BLaER1 treated with 17β-estradiol and CSF1 and Interleukin-3, amounts not matched to agents 10 nM and 100 nM (cell line): Measurements from ENCODE around the gene C14orf132.

ENCODE experiments used
- H3K27ac ChIP-seq, 11 experiments: shearing (Covaris generic); formaldehyde crosslinking; 2 replicates each; pipeline ENCODE4 v1.8.1; 2022
- H3K27me3 ChIP-seq, 11 experiments: shearing (Covaris generic); formaldehyde crosslinking; 2 replicates each; pipeline ENCODE4 v1.8.1; 2022
- H3K36me3 ChIP-seq, 11 experiments: shearing (Covaris generic); formaldehyde crosslinking; 2 replicates each; pipeline ENCODE4 v1.8.1; 2022
- H3K4me1 ChIP-seq, 10 experiments: shearing (Covaris generic); formaldehyde crosslinking; 2 replicates each; pipeline ENCODE4 v1.8.1; 2022
- H3K4me2 ChIP-seq, 11 experiments: shearing (Covaris generic); formaldehyde crosslinking; 2 replicates each; pipeline ENCODE4 v1.8.1; 2022
- H3K4me3 ChIP-seq, 10 experiments: shearing (Covaris generic); formaldehyde crosslinking; 2 replicates each; pipeline ENCODE4 v1.8.1; 2022
- H3K9ac ChIP-seq, 11 experiments: shearing (Covaris generic); formaldehyde crosslinking; 2 replicates each; pipeline ENCODE4 v1.8.1; 2022
- H3K9me3 ChIP-seq, 11 experiments: shearing (Covaris generic); formaldehyde crosslinking; replicated peaks in 1 of 11; 2 replicates each; pipeline ENCODE4 v1.8.1; 2022
- H4K20me1 ChIP-seq, 11 experiments: shearing (Covaris generic); formaldehyde crosslinking; 2 replicates each; pipeline ENCODE4 v1.8.1; 2022
- Cebpa-rat ChIP-seq, 11 experiments: shearing (Covaris generic); IDR thresholded peaks; 2 replicates each; pipeline ENCODE4 v1.8.1; 2022

The C14orf132 gene

DNA sequence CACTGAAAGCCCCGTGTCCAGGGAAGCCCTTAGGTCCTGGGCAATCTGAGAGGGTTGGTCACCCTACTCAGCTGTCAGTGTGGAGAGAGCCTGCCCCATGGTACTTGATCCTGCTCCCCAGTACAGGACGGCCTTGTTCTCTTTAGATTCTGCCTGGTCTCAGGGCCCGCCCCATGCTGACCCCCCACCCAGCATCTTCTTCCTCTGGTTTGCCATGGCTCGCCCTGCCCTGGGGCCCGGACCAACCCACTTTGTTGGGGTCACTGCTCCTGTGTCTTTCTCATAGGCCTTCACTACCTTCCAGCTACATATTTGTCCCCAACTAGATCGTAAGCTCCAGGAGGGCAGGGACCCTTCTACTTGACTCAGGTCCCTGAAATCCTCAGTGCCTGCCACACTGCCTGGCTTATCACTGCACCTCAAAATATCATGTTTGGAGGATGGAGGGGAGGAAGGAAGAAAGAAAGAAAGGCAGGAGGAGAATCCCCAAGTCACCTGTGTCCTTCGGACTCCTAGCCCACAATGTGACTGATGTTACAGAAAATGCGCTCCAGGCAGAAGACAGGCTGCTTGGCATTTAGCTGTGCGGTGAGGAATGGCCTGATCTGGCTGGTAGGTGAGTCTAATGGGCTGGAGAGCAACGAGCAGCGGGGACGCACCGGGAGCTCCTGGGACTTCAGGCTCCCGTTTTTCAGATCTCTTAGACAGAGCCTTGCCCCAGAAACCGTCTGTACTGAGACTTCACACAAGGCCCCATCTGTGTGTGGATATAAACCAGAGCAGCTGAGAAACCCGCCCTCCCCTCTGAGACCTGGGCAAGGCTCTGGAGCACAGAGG lies 66.1 kb downstream of the C14orf132 start:
- Histone ChIP-seq H3K9me3 (peaks cover 0 to 4% (median 0%) of the 10 kb centered on the region in 11 experiments; a peak in 1 of 22 replicates), H3K4me3 (no peak overlapping the region), H3K9ac (peak overlapping the region in 4 of 11 experiments; percentile 14 to 60 (median 46); a peak in 5 of 22 replicates), H3K27ac (peak overlapping the region in 7 of 11 experiments; percentile 44 to 80 (median 71); a peak in 12 of 22 replicates), H4K20me1 (no peaks in the 10 kb centered on the region), H3K27me3 (no peaks in the 10 kb centered on the region), H3K4me2 (peak overlapping the region in 10 of 11 experiments; percentile 9 to 69 (median 51); a peak in 17 of 22 replicates), H3K4me1 (peaks cover 7 to 41% (median 22%) of the 10 kb centered on the region in 10 experiments; a peak in 17 of 20 replicates), H3K36me3 (no peaks in the 10 kb centered on the region)
- TF ChIP-seq Cebpa-rat (IDR thresholded peaks at IDR 0.05), result no peak

DNA sequence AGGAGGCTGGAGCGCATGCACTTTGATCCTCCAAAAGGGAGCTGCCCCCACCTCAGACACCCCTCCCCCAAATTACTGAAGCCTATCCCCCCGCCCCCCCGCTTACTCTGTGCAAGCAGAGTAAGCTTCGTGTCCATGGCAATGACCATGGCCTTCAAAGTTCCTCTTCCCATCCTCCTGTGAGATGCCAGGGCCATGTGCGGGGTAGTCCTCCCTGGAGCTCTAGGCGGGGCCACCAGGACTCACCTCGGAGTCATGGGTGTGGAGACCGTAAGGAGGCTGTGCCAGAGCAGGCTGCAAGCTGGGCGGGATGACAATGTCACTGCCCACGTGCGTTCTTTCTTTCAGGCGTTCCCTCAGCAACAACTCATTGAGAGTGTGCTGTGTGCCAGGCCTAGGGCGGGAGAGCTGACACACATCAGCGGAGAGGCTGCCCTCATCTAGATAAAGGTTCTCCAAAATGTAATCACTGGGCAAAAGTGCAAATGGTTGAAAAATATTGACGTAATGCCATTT lies 66.8 kb downstream of the C14orf132 start:
- Histone ChIP-seq H4K20me1 (no peaks in the 10 kb centered on the region), H3K4me1 (peaks cover 7 to 37% (median 19%) of the 10 kb centered on the region in 10 experiments; a peak in 17 of 20 replicates), H3K27ac (peak overlapping the region in 3 of 11 experiments; percentile 71 to 78 (median 73); a peak in 3 of 22 replicates), H3K36me3 (no peaks in the 10 kb centered on the region), H3K4me3 (no peak overlapping the region), H3K9me3 (peaks cover 0 to 4% (median 0%) of the 10 kb centered on the region in 11 experiments; a peak in 1 of 22 replicates), H3K27me3 (no peaks in the 10 kb centered on the region), H3K9ac (no peak overlapping the region; a peak in 1 of 22 replicates), H3K4me2 (no peak overlapping the region; a peak in 1 of 22 replicates)
- no peak for TF ChIP-seq Cebpa-rat (IDR thresholded peaks at IDR 0.05)

DNA sequence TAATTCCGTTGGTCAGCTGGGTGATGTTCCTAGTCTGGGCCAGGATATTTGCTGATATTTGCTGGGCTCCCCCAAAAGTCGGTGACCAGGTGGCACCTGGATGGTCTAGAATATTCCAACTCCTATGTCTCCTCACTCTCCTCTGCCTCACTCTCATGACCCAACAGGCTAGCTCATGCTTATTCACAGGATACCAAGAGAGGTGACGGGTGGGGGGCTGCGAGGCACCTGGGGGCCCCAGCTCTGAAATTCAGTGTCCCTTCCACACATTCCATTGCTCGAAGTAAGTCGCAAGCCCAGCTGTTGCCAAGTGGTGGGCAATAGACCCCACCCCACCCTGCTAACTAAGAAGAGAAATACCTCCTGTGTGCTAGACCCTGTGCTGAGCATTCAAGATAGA lies 67.7 kb downstream of the C14orf132 start:
- Histone ChIP-seq H3K4me1 (peaks cover 6 to 29% (median 16%) of the 10 kb centered on the region in 10 experiments; a peak in 17 of 20 replicates), H3K36me3 (no peaks in the 10 kb centered on the region), H3K4me3 (no peak overlapping the region), H3K9ac (no peak overlapping the region), H3K27me3 (no peaks in the 10 kb centered on the region), H4K20me1 (no peaks in the 10 kb centered on the region), H3K9me3 (peaks cover 0 to 11% (median 3%) of the 10 kb centered on the region in 11 experiments; a peak in 10 of 22 replicates), H3K4me2 (no peak overlapping the region), H3K27ac (peak overlapping the region in 1 of 11 experiments; percentile 71; a peak in 2 of 22 replicates)
- no peak for TF ChIP-seq Cebpa-rat (IDR thresholded peaks at IDR 0.05)

DNA sequence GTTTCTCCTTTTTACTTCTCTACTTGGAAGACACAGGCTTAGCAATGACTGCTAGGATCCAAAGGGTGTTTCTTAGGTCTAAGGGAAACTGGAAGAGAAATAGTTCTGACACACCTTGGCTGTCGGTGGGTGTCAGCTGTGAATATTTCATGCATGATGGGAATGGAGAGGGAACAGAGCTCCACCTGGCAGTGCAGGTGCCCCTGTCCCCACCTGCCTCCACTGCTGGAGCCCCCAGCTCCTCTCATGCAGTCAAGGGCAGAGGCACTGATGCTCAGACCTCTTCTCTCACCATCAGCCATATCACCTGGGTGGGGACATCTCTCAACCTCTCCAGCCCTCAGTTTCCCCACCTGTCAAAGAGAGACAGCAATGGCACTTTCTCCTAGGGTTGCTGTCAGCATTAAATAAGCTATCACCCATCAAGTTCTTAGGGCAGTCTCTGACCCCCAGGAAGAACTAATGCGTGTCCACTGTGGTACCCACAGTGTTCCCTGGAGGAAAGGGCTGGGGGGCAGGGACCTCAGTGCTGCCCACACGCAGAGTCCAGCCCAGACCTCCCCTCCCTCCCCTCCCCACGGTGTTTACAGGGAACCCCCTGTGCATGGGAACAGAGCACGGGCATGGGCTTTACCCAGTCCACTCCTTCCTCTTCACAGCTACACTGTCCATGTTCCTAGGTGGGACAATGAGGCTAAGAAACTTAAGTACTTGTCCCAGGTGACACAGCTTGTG lies 69.1 kb downstream of the C14orf132 start:
- no peak for TF ChIP-seq Cebpa-rat (IDR thresholded peaks at IDR 0.05)
- Histone ChIP-seq H3K4me2 (no peak overlapping the region), H3K27ac (no peak overlapping the region), H3K36me3 (no peaks in the 10 kb centered on the region), H3K4me3 (no peak overlapping the region), H3K9me3 (peaks cover 12 to 25% (median 16%) of the 10 kb centered on the region in 11 experiments), H3K9ac (no peak overlapping the region), H3K27me3 (no peaks in the 10 kb centered on the region), H4K20me1 (no peaks in the 10 kb centered on the region), H3K4me1 (peaks cover 6 to 29% (median 16%) of the 10 kb centered on the region in 10 experiments; a peak in 17 of 20 replicates)

DNA sequence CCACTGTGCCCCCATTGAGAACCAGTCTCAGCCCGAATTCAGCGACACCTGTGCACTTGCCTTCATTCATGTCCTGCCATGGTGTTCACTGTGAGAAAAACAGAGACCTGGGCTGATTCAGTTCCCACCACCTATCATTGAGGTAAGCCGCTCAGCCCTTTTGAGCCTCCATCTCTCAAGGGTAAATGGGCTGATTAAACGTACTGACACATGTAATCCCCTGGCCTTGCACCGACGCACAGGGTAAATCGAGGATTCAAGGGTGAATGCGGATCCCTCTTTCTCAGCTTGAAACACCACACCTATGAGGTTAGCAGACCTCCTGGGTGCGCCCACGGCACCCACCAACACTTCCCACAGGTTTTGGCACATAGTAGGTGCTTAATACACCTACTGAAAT lies 69.7 kb downstream of the C14orf132 start:
- Histone ChIP-seq H3K9ac (no peak overlapping the region), H3K27me3 (no peaks in the 10 kb centered on the region), H3K9me3 (peaks cover 19 to 28% (median 23%) of the 10 kb centered on the region in 11 experiments), H3K4me3 (no peak overlapping the region), H3K36me3 (no peaks in the 10 kb centered on the region), H3K4me2 (no peak overlapping the region), H3K4me1 (peaks cover 6 to 24% (median 15%) of the 10 kb centered on the region in 10 experiments; a peak in 17 of 20 replicates), H4K20me1 (no peaks in the 10 kb centered on the region), H3K27ac (no peak overlapping the region)
- TF ChIP-seq Cebpa-rat (IDR thresholded peaks at IDR 0.05), result no peak

DNA sequence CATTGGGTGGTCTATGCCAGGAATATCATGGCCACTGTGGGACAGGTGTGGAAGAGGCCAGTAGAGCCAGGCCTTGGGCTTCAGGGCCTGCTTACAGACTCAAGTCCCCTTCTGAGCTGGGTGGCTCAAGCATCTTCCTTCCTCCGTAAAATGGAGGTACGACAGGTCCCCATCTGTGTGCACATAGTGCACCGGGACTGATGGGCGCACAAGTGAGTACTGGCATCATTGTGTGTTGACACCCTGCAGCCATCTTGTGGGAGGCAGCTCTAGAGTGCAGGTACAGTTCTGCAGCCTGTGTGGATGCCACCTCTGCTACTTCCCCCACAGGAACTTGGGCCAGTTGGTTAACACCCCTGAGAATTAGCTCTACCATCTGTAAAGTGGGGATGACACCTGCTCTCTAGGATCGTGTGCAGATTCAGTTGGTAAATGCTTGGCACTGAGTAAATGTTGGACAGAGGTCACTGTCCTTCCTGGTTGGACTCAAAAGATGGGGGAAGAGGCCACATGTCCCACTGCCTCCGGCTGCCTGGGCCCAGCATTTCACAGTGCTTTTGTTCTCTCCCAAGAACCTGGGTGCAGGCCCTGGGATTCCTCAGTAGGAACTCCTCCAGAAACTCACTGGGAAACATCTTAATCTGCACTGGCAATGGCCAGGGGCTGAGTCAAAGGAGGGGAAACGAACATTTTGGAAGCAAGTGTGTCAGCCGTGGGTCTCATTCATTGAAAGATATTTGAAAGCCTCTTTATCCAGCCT lies 70.6 kb downstream of the C14orf132 start:
- Histone ChIP-seq H3K4me1 (peaks cover under 1 to 15% (median 7%) of the 10 kb centered on the region in 10 experiments; a peak in 17 of 20 replicates), H3K36me3 (no peaks in the 10 kb centered on the region), H3K4me2 (peak overlapping the region in 2 of 11 experiments; percentile 11 to 15; a peak in 1 of 22 replicates), H3K27ac (no peak overlapping the region), H3K4me3 (no peak overlapping the region), H3K9me3 (peaks cover 27 to 36% (median 32%) of the 10 kb centered on the region in 11 experiments), H3K9ac (no peak overlapping the region), H3K27me3 (no peaks in the 10 kb centered on the region), H4K20me1 (no peaks in the 10 kb centered on the region)
- no peak for TF ChIP-seq Cebpa-rat (IDR thresholded peaks at IDR 0.05)

DNA sequence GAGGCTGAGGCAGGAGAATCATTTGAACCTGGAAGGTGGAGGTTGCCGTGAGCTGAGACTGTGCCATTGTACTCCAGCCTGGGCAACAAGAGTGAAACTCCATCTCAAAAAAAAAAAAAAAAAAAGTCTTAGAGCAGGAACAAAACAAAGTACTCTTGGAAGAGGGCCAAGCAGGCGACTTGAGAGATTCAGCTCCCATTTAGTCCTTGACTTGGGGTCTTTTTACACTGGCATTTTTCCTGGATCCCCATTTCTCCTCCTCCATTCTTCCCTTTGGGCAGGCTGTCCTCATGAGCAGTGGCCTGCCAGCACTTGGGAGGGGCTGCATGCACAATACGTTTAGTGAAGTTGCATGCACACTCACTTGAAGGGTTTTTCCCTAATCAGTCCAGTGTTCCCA lies 72.9 kb downstream of the C14orf132 start:
- no peak overlapping the region for H3K4me3 ChIP-seq
- no peak overlapping the region for H3K27ac ChIP-seq
- no peaks in the 10 kb centered on the region for H3K36me3 ChIP-seq
- peaks cover 0 to 12% (median 6%) of the 10 kb centered on the region in 10 experiments; a peak in 12 of 20 replicates for H3K4me1 ChIP-seq
- H4K20me1 ChIP-seq, result no peaks in the 10 kb centered on the region
- no peaks in the 10 kb centered on the region for H3K27me3 ChIP-seq
- H3K9me3 ChIP-seq, result peaks cover 37 to 58% (median 50%) of the 10 kb centered on the region in 11 experiments
- H3K4me2 ChIP-seq, result no peak overlapping the region
- H3K9ac ChIP-seq, result no peak overlapping the region
- TF ChIP-seq Cebpa-rat (IDR thresholded peaks at IDR 0.05), result no peak

DNA sequence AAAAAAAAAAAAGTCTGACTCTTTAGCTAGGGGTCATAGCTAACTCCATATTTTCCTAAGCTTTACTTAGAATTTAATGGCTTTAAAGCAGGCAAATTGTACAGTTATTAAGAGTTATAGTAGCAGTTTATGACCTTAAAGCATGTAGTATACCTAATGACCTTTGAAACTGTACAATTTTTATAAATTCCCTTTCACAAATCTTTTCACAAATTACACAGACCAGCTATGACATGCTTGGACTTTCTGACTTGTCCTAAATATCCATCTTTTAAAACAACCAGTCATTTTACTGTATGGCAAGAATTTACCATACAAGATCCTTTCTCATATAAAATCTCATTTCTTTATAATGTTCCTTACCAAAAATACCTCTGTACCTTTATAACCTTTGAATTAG lies 74.8 kb downstream of the C14orf132 start:
- H3K9ac ChIP-seq, result no peak overlapping the region
- H3K27me3 ChIP-seq, result no peaks in the 10 kb centered on the region
- H3K4me1 ChIP-seq, result peaks cover 0 to 17% (median 6%) of the 10 kb centered on the region in 10 experiments; a peak in 12 of 20 replicates
- TF ChIP-seq Cebpa-rat (IDR thresholded peaks at IDR 0.05), result no peak
- peaks cover 48 to 75% (median 64%) of the 10 kb centered on the region in 11 experiments for H3K9me3 ChIP-seq
- no peak overlapping the region for H3K4me3 ChIP-seq
- no peaks in the 10 kb centered on the region for H4K20me1 ChIP-seq
- no peaks in the 10 kb centered on the region for H3K36me3 ChIP-seq
- H3K4me2 ChIP-seq, result no peak overlapping the region
- no peak overlapping the region for H3K27ac ChIP-seq
